HG02973 (cell line): ENCODE data around the gene SNX18.

Experiments
- ATAC-seq: cut with Tn5 transposase; IDR thresholded peaks from one replicate; pipeline ENCODE4 v1.9.1; 2021; ENCODE audit warnings: moderate library complexity; ENCODE audit not compliant: unreplicated experiment

SNX18 gene

GRCh38 chr5:54579591-54580295 is 62.2 kb downstream of the SNX18 start:
- no peak for ATAC-seq

- no peak for ATAC-seq
These were observed 63.6 kb downstream of the SNX18 start for GRCh38 chr5:54580997-54581811.

- ATAC-seq: no peak
These were observed 64.4 kb downstream of the SNX18 start for GRCh38 chr5:54581831-54582548.

GRCh38 chr5:54586336-54586735 is 68.8 kb downstream of the SNX18 start:
- no peak for ATAC-seq

GRCh38 chr5:54589786-54590185 is 72.2 kb downstream of the SNX18 start:
- no peak for ATAC-seq

- no peak for ATAC-seq
These were observed 73.3 kb downstream of the SNX18 start for GRCh38 chr5:54590824-54591223.

GRCh38 chr5:54593779-54594178 is 76.2 kb downstream of the SNX18 start:
- ATAC-seq: no peak

GRCh38 chr5:54594181-54594580 is 76.6 kb downstream of the SNX18 start:
- no peak for ATAC-seq

GRCh38 chr5:54595721-54596120 is 78.2 kb downstream of the SNX18 start:
- ATAC-seq: no peak
